HepG2 (cell line): Measurements from ENCODE around the gene RTN4RL2. TPM values are rescaled to one million over a fixed set of nuclear protein-coding genes. Genes with fewer than 3 reads are reported as not detected.

ENCODE experiments used
- BHLHE40 ChIP-seq: IDR thresholded peaks from 2 replicates; pipeline ENCODE4 v1.6.1; 2011; ENCODE audit warnings: low read length, improper control_type of control experiment
- CCDC6 ChIP-seq: sonication (generic); formaldehyde crosslinking; IDR thresholded peaks from 2 replicates; pipeline ENCODE4 v1.8.1; 2022; ENCODE audit warnings: mild to moderate bottlenecking, missing genetic modification reagents, moderate library complexity
- CTCF ChIP-seq: sonication (generic); formaldehyde crosslinking; IDR thresholded peaks from 2 replicates; pipeline ENCODE4 v1.5.0; 2020; ENCODE audit warnings: mild to moderate bottlenecking, missing genetic modification reagents, moderate library complexity
- HNF4G ChIP-seq, 2 experiments: sonication (generic) in 1 of 2; formaldehyde crosslinking in 1 of 2; IDR thresholded peaks; 2 replicates each; pipeline versions ENCODE4 v1.4.0 to v1.6.1; 2011 to 2020; ENCODE audit warnings: borderline replicate concordance in 2 of 2, low read depth in 2 of 2, mild to moderate bottlenecking in 2 of 2, low read length in 1 of 2, missing genetic modification reagents in 1 of 2, moderate library complexity in 1 of 2
- KDM2A ChIP-seq: sonication (generic); formaldehyde crosslinking; IDR thresholded peaks from 2 replicates; pipeline ENCODE4 v1.4.0; 2020; ENCODE audit warnings: low read depth, missing genetic modification reagents, borderline replicate concordance
- MAZ ChIP-seq, 2 experiments: sonication (generic) in 1 of 2; formaldehyde crosslinking in 1 of 2; IDR thresholded peaks; 2 replicates each; pipeline versions ENCODE4 v1.5.0 to v1.6.1; 2012 to 2020; ENCODE audit warnings: low read depth in 2 of 2, mild to moderate bottlenecking in 2 of 2, borderline replicate concordance in 1 of 2, improper control_type of control experiment in 1 of 2, low read length in 1 of 2, missing genetic modification reagents in 1 of 2, moderate library complexity in 1 of 2
- PRDM10 ChIP-seq: sonication (generic); formaldehyde crosslinking; IDR thresholded peaks from 2 replicates; pipeline ENCODE4 v1.4.0; 2020; ENCODE audit warnings: low read depth, missing genetic modification reagents
- TFAP4 ChIP-seq: sonication (generic); IDR thresholded peaks from 2 replicates; pipeline ENCODE4 v1.6.1; 2016; ENCODE audit warnings: low read depth, borderline replicate concordance
- TFDP1 ChIP-seq: IDR thresholded peaks from 2 replicates; pipeline ENCODE4 v1.6.1; 2016; ENCODE audit warnings: missing compliant biosample characterization, missing genetic modification reagents, borderline replicate concordance
- YY1 ChIP-seq: IDR thresholded peaks from 2 replicates; pipeline ENCODE4 v1.6.1; 2011; ENCODE audit warnings: low read length, low read depth, moderate library complexity, mild to moderate bottlenecking; ENCODE audit not compliant: insufficient read depth, insufficient replicate concordance
- ZHX1 ChIP-seq: sonication (generic); formaldehyde crosslinking; IDR thresholded peaks from 2 replicates; pipeline ENCODE4 v1.8.1; 2022; ENCODE audit warnings: low read depth, mild to moderate bottlenecking, missing genetic modification reagents
- ZNF12 ChIP-seq: sonication (generic); formaldehyde crosslinking; IDR thresholded peaks from 2 replicates; pipeline ENCODE4 v1.5.0; 2020; ENCODE audit warnings: missing genetic modification reagents
- ZNF652 ChIP-seq: IDR thresholded peaks from 2 replicates; pipeline ENCODE4 v1.6.1; 2016; ENCODE audit warnings: low read depth, borderline replicate concordance
- ZNF740 ChIP-seq: sonication (generic); formaldehyde crosslinking; IDR thresholded peaks from 2 replicates; pipeline ENCODE4 v1.4.0; 2020; ENCODE audit warnings: missing genetic modification reagents
- polyA plus RNA-seq, 8 experiments: library from polyadenylated mRNA; depleted of rRNA in 3 of 8; stranded (reverse) in 7 of 8; unstranded in 1 of 8; fragments of >200 nt; fragmentation: Illumina TruSeq in 4 of 8; extraction: Trizol in 4 of 8; gene quantifications; 2 replicates each; pipeline versions ENCODE4 v1.2.1 to v1.2.3, GENCODE V29; 2011 to 2016; ENCODE audit warnings: low read depth in 4 of 8, missing spikeins in 1 of 8, mixed read lengths in 1 of 8; ENCODE audit not compliant: insufficient read depth in 1 of 8
- total RNA-seq, 5 experiments: library from RNA; depleted of rRNA; stranded (reverse); fragments of >200 nt; fragmentation: Illumina TruSeq; extraction: Trizol; gene quantifications; 2 replicates each; pipeline ENCODE4 v1.2.3, GENCODE V29; 2016; ENCODE audit warnings: low read depth in 1 of 5

Gene RTN4RL2
- total and polyA plus RNA-seq, 2 of the 13 experiments (the other 11 are each of a cell fraction or from before 2014, with no cell fraction given) = 1.3 to 4.3 TPM

GRCh38 chr11:57460022-57460757 lies at the start of gene RTN4RL2 (continued):
- TF ChIP-seq CTCF (CRISPR knock-in tag) = peak; percentile 43
- TF ChIP-seq TFDP1 (CRISPR knock-in tag) = peak; percentile 40; the same call in 1 of the 2 replicates
- TF ChIP-seq HNF4G (IDR thresholded peaks at IDR 0.05; ENCODE audit: borderline replicate concordance, low read depth, low read length) = peak; percentile 56; the same call in 1 of the 2 replicates
- TF ChIP-seq HNF4G (CRISPR knock-in tag; IDR thresholded peaks at IDR 0.05; ENCODE audit: borderline replicate concordance, low read depth) = no peak
- no peak for TF ChIP-seq CCDC6 (CRISPR knock-in tag)
- TF ChIP-seq ZNF652 (CRISPR knock-in tag) = peak; percentile 95
- TF ChIP-seq ZNF740 = peak; percentile 70; the same call in 1 of the 2 replicates
- no peak for TF ChIP-seq ZHX1 (CRISPR knock-in tag)
- TF ChIP-seq TFAP4 = no peak
- TF ChIP-seq ZNF12 (CRISPR knock-in tag) = 0 out of 2 replicates have a peak, but pooled peaks have one; percentile 18
- TF ChIP-seq KDM2A = peak; percentile 34; the same call in 1 of the 2 replicates
- peak; percentile 34 for TF ChIP-seq YY1
- 0 out of 2 replicates have a peak, but pooled peaks have one; percentile 7 for TF ChIP-seq BHLHE40
- 0 out of 2 replicates have a peak, but pooled peaks have one; percentile 34 for TF ChIP-seq PRDM10 (CRISPR knock-in tag)
- peak; percentile 19; the same call in 1 of the 2 replicates for TF ChIP-seq MAZ (IDR thresholded peaks at IDR 0.05; ENCODE audit: borderline replicate concordance, low read depth, low read length)
- no peak for TF ChIP-seq MAZ (CRISPR knock-in tag; IDR thresholded peaks at IDR 0.05; ENCODE audit: low read depth)
